ENCODE results near the gene CPA4.
A peak's percentile ranks its signal among the peaks of the same experiment; 100 is the strongest.

Gene CPA4

GRCh38 chr7:130275826-130276297, 17.1 kb upstream of the CPA4 start:
- DNase-seq = no peak

- no peak for DNase-seq
Measured at GRCh38 chr7:130276796-130277762, 15.9 kb upstream of the CPA4 start.

GRCh38 chr7:130277763-130278643, 15.0 kb upstream of the CPA4 start:
- DNase-seq = peak; percentile 35

GRCh38 chr7:130278860-130279259, 14.1 kb upstream of the CPA4 start:
- DNase-seq = no peak

- no peak for DNase-seq
Measured at GRCh38 chr7:130279286-130279685, 13.7 kb upstream of the CPA4 start.

- no peak for DNase-seq
Measured at GRCh38 chr7:130279906-130280305, 13.1 kb upstream of the CPA4 start.

- no peak for DNase-seq
Measured at GRCh38 chr7:130281260-130281659, 11.7 kb upstream of the CPA4 start.

- DNase-seq = no peak
Measured at GRCh38 chr7:130286881-130287280, 6.1 kb upstream of the CPA4 start.

GRCh38 chr7:130288168-130288567, 4.8 kb upstream of the CPA4 start:
- DNase-seq = no peak

GRCh38 chr7:130288829-130289228, 4.1 kb upstream of the CPA4 start:
- no peak for DNase-seq

- no peak for DNase-seq
Measured at GRCh38 chr7:130289478-130289877, 3.5 kb upstream of the CPA4 start.

- no peak for DNase-seq
Measured at GRCh38 chr7:130290745-130291144, 2.2 kb upstream of the CPA4 start.

GRCh38 chr7:130293521-130293920, 560 bp downstream of the CPA4 start:
- DNase-seq = no peak

- no peak for DNase-seq
Measured at GRCh38 chr7:130294314-130294713, 1.4 kb downstream of the CPA4 start.

GRCh38 chr7:130296221-130296951, 3.4 kb downstream of the CPA4 start:
- DNase-seq = no peak

- DNase-seq = peak; percentile 93
Measured at GRCh38 chr7:130297628-130298543, 4.9 kb downstream of the CPA4 start.

GRCh38 chr7:130298544-130299326, 5.8 kb downstream of the CPA4 start:
- no peak for DNase-seq

GRCh38 chr7:130299866-130300265, 6.9 kb downstream of the CPA4 start:
- DNase-seq = no peak

- no peak for DNase-seq
Measured at GRCh38 chr7:130301501-130302020, 8.6 kb downstream of the CPA4 start.

- DNase-seq = no peak
Measured at GRCh38 chr7:130302649-130303048, 9.7 kb downstream of the CPA4 start.

GRCh38 chr7:130303127-130303526, 10.2 kb downstream of the CPA4 start:
- no peak for DNase-seq
